Fibroblast of the aortic adventitia (primary cell): ENCODE data around the gene PHC2. TPM values are rescaled to one million over a fixed set of nuclear protein-coding genes. Genes with fewer than 3 reads are reported as not detected.
A peak's percentile ranks its signal among the peaks of the same experiment; 100 is the strongest.

ENCODE experiments used
- DNase-seq: peaks from one replicate; pipeline ENCODE4 v3.0.0-alpha.2; 2010; ENCODE audit warnings: low read depth
- H3K4me3 ChIP-seq: 2 replicates; pipeline ENCODE4 v1.5.1; 2011; ENCODE audit warnings: low read depth, mild to moderate bottlenecking, control low read depth, low read length, moderate library complexity
- CTCF ChIP-seq: IDR thresholded peaks from 2 replicates; pipeline ENCODE4 v1.5.1; 2011; ENCODE audit warnings: mild to moderate bottlenecking, low read length, control low read depth, inconsistent platforms; ENCODE audit not compliant: insufficient read depth
- total RNA-seq: library from RNA; depleted of rRNA; stranded (reverse); fragments of >200 nt; gene quantifications from 2 replicates; pipeline ENCODE4 v1.2.3, GENCODE V29; 2012; ENCODE audit warnings: low replicate concordance

Gene PHC2
- total RNA-seq, 1 donor, result 50.5 TPM

DNA sequence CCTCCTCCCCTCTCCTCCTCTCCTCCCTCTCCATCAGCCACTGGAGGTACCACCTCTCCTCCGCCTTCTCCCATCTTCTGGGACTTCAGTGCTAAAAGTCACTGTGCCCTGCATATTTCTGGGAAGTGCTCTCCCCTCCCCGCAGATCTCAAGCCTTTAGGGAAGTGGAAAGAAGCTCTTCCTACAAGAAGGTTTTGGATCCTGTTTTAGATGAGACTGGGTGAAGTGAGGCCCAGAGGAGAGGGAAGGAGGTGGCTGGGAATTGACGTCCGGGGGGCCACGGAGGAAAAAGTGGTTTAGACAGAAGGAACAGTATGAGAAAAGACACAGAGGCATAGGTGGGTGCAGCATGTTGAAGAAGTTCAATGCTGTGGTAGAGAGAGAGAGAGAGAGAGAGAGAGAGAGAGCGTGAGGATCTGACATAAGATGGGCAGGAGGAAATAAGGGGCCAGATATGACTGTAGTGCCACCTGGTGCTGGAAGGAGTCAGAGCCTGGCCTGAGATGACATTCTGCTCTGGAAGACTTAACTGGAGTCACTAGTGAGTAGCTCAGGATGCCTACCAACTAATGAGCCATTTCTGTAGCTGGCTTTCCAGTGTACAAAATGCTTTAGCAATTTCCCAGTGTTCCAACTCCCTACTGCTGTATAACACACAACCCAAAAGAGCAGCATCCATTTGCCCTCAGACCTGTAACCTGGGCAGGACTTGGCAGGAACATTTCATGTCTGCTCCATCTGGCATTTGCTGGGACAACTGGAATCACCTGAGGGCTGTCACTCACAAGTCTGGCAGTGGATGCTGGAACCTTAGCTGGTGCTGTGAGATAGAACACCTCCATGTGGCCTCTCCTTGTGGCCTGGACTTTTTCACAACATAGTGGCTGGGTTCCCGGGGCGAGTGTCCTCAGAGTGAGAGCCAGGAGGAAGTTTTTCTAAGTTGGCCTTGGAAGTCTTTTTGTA lies 24.9 kb upstream of the PHC2 start:
- H3K4me3 ChIP-seq, result no peak overlapping the region
- TF ChIP-seq CTCF, result peak; percentile 74
- peak; percentile 85 for DNase-seq

DNA sequence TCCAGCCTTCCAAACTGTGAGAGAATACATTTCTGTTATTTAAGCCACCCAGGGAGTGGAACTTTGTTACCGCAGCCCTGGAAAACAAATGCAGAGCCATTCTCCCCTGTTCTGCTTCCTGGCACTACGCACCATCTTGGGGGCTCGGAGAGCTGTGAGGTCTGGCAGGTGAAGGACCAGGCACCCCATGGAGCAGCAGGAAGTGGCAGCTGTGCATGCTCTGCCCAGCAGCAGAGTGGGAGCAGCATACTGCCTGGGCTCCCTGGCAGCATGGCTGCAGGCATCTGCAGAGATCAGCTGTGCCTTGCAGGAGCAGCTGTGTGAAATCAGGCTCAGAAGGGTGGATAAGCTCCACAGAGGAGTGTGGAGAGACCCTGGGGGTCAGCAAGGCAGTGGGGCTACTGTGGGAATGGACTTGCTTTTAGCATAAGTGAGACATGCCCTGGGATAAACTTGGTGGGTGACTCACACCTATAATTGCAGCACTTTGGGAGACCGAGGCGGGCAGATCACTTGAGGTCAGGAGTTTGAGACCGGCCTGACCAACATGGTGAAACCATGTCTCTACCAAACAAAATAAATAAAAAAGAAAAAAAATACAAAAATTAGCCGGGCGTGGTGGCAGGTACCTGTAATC lies 23.9 kb upstream of the PHC2 start:
- H3K4me3 ChIP-seq, result no peak overlapping the region
- no peak for DNase-seq
- TF ChIP-seq CTCF, result no peak

DNA sequence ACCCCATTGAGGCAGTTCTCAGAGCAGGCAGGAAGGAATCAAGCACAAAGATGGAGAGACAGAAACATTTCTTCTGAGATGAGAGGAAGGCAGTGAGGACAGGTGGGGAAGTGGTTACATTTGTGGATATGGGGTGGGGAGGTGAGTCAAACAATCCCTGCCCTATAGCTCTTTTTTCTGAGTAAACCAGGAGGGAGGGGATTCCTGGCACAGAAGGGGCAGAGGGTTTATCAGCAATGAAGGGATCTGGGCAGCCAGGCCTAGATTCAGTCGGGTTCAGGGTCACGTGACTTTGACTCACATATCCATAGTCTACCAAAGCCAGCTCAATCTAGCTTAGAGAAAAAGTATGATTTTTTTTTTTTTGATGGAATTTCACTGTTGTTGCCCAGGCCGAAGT lies 15.7 kb upstream of the PHC2 start:
- TF ChIP-seq CTCF, result no peak
- no peak for DNase-seq
- H3K4me3 ChIP-seq, result no peak overlapping the region

GRCh38 chr1:33445108-33445507 lies 14.2 kb upstream of the PHC2 start:
- TF ChIP-seq CTCF, result no peak
- no peak overlapping the region for H3K4me3 ChIP-seq
- DNase-seq, result no peak

- TF ChIP-seq CTCF, result no peak
- H3K4me3 ChIP-seq, result no peak overlapping the region
- no peak for DNase-seq
Measured at GRCh38 chr1:33443705-33444180, 12.8 kb upstream of the PHC2 start.

GRCh38 chr1:33443080-33443704 lies 12.3 kb upstream of the PHC2 start:
- H3K4me3 ChIP-seq, result no peak overlapping the region
- no peak for TF ChIP-seq CTCF
- peak; percentile 67 for DNase-seq
